Calu3 (cell line): ENCODE data around the gene DIAPH2. TPM values are rescaled to one million over a fixed set of nuclear protein-coding genes. Genes with fewer than 3 reads are reported as not detected.

Source experiments
- BruUV-seq: library from RNA; stranded (reverse); fragments of 400-500 nt; replicated peaks from 2 replicates; lab custom pipeline; 2021; lab: Mats Ljungman, UMichigan
- CTCF ChIA-PET: fragments of 300-600 bp; sonication (Branson Sonifier 250); formaldehyde crosslinking; loops from one replicate; lab custom pipeline; 2022; ENCODE audit warnings: antibody characterized with exemption; lab: Charles Lee
- DNase-seq: peaks from one replicate; pipeline ENCODE4 v3.0.0; 2022
- H3K27ac Mint-ChIP-seq: one replicate; pipeline ENCODE4 v1.8.0; 2022; ENCODE audit warnings: mixed read lengths; ENCODE audit not compliant: unreplicated experiment
- H3K27me3 Mint-ChIP-seq: one replicate; pipeline ENCODE4 v1.8.0; 2022; ENCODE audit warnings: mixed read lengths; ENCODE audit not compliant: unreplicated experiment
- H3K36me3 Mint-ChIP-seq: one replicate; pipeline ENCODE4 v1.8.0; 2022; ENCODE audit warnings: mild to moderate bottlenecking, moderate library complexity, mixed read lengths; ENCODE audit not compliant: insufficient read depth, unreplicated experiment
- H3K4me1 Mint-ChIP-seq: one replicate; pipeline ENCODE4 v1.8.0; 2022; ENCODE audit warnings: mild to moderate bottlenecking, low read depth, mixed read lengths; ENCODE audit not compliant: unreplicated experiment
- H3K4me3 Mint-ChIP-seq: one replicate; pipeline ENCODE4 v1.8.0; 2022; ENCODE audit warnings: mild to moderate bottlenecking, low read depth, moderate library complexity, mixed read lengths; ENCODE audit not compliant: unreplicated experiment
- H3K9me3 Mint-ChIP-seq: one replicate; pipeline ENCODE4 v1.8.0; 2022; ENCODE audit warnings: low read depth, mixed read lengths; ENCODE audit not compliant: unreplicated experiment
- CTCF ChIP-seq: fragments of 200-600 bp; IDR thresholded peaks from one replicate; pipeline ENCODE4 v1.8.0; 2022; ENCODE audit warnings: antibody characterized with exemption; ENCODE audit not compliant: unreplicated experiment
- intact Hi-C: fragments of 100-400 bp; cut with micrococcal nuclease; formaldehyde crosslinking; loops from one replicate; pipeline ENCODE4 v1.10.0; 2022; ENCODE audit not compliant: unreplicated experiment
- total RNA-seq: library from RNA; stranded (reverse); gene quantifications from 2 replicates; pipeline ENCODE4 v1.2.3, GENCODE V29; 2022

DIAPH2 gene
- total RNA-seq, 1 experiment from 2014 or later, result 24.2 TPM

- intact Hi-C loops, result no loop called here
Observed at GRCh38 chrX:96798982-96799381, 114.3 kb downstream of the DIAPH2 start.

GRCh38 chrX:96807318-96807717 lies 122.7 kb downstream of the DIAPH2 start:
- Mint-ChIP-seq H3K27ac (no peak overlapping the region), H3K4me1 (no peaks in the 10 kb centered on the region), H3K9me3 (no peaks in the 10 kb centered on the region), H3K36me3 (no peaks in the 10 kb centered on the region), H3K4me3 (no peak overlapping the region), H3K27me3 (no peaks in the 10 kb centered on the region)
- no peak for TF ChIP-seq CTCF
- DNase-seq, result no peak
- intact Hi-C loops, result no loop called here
- CTCF ChIA-PET, result no interaction called here
- no TSS peak for BruUV-seq

More at GRCh38 chrX:96798982-96799381, 114.3 kb downstream of the DIAPH2 start:
- BruUV-seq, result no TSS peak
- no peaks in the 10 kb centered on the region for H3K27me3 Mint-ChIP-seq
- no peaks in the 10 kb centered on the region for H3K9me3 Mint-ChIP-seq
- no peak for TF ChIP-seq CTCF
- H3K36me3 Mint-ChIP-seq, result no peaks in the 10 kb centered on the region
- CTCF ChIA-PET, result no interaction called here
- no peak for DNase-seq
- no peak overlapping the region for H3K4me3 Mint-ChIP-seq
- H3K27ac Mint-ChIP-seq, result no peak overlapping the region
- H3K4me1 Mint-ChIP-seq, result no peaks in the 10 kb centered on the region

GRCh38 chrX:96820935-96821334 lies 136.3 kb downstream of the DIAPH2 start:
- Mint-ChIP-seq H3K9me3 (no peaks in the 10 kb centered on the region), H3K4me3 (no peak overlapping the region), H3K27me3 (no peaks in the 10 kb centered on the region), H3K27ac (no peak overlapping the region), H3K36me3 (no peaks in the 10 kb centered on the region), H3K4me1 (peaks cover 13% of the 10 kb centered on the region)
- no peak for TF ChIP-seq CTCF
- CTCF ChIA-PET, result no interaction called here
- BruUV-seq, result no TSS peak
- intact Hi-C loops, result no loop called here
- no peak for DNase-seq

- CTCF ChIA-PET, result no interaction called here
- Mint-ChIP-seq H3K9me3 (no peaks in the 10 kb centered on the region), H3K4me1 (peaks cover 13% of the 10 kb centered on the region), H3K4me3 (no peak overlapping the region), H3K36me3 (no peaks in the 10 kb centered on the region), H3K27ac (no peak overlapping the region), H3K27me3 (no peaks in the 10 kb centered on the region)
- intact Hi-C loops, result no loop called here
- no peak for DNase-seq
- TF ChIP-seq CTCF, result no peak
- no TSS peak for BruUV-seq
Observed at GRCh38 chrX:96824166-96824565, 139.5 kb downstream of the DIAPH2 start.
